ENCODE measurements around the gene UGP2.
"Not testable (repeated sequence)": the region's sequence is repeated elsewhere in the genome, so short reads cannot be mapped to it uniquely, and the experiment has no call there.

Gene UGP2

DNA sequence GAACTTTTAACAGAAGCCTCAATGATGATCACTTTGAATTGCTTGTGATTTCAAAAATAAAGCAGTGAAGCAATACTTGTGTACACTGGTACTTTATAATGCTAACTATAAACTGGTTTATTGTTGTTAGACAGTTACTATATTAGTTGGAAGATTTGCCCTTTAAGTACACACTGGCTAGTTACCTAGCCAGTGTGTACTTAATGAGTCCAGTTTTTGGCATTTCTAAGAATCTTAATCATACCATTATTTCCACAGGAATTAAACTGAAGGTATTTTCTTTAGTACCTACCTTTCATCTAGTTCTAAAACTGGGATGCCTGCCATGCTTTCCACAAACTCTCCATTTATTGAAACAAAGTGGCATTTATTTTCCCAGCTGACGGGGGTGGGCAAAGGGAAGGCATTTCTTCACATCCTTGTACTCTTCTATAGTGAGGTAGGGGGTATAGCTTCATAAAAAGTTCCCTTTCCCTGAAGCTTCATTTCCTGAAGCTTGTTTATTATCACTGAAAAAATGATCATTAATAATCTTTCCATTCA lies 49.9 kb downstream of the UGP2 start:
- no peak for DNase-seq (ENCODE audit: low read depth, low spot score)

DNA sequence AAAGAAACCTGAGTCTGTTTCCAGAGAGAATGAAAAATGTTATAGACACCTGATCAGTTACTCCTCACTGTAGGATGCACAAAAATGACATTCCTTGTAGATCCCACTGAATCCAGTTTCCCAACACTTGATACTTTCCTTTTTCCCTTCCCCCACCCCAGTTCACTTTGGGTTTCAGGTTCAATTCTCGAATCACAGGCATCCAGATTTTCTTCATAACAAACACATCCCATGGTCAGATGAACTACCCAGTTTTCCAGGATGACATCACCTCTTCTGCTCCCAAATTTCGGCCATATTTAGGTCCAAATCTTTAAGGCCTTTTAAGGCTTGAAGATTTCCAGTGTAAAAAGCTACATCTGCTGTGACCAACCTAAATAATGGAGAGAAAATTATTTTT lies 51.5 kb downstream of the UGP2 start:
- no peak for DNase-seq (ENCODE audit: low read depth, low spot score)

DNA sequence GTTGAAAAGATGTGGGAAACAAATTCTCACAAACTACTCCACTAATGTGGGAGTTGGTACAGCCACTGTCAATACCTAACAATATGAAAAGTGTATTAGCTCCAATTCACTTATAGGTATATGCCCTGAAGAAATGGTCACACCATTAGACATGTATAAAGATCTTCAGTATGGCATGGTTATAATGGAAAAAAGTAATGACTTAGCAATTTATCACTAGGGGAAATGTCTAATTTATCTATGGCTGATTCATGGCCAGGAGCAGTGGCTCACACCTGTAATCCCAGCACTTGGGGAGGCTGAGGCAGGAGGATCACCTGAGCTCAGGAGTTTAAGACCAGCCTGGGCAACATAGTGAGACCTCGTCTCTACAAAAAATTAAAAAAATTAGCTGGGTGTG lies 52.5 kb downstream of the UGP2 start:
- no peak for DNase-seq (ENCODE audit: low read depth, low spot score)

DNA sequence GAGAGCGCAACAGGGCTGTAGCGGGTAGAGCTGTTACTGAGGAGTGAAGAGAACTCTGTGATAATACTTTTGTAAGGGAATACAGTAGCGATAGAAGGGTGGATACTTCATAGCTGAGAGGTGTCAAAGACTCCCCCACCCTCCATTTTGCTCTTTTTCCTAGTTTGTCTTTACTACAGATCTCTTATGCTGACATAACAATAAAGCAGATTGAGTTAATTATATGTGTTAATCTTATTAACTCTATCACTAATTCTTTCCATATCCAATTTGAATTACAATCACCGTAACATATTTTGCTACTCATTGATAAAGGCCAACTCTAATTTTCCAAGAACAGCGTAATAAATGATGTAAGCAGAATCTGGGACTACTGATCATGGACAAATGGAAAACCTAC lies 57.1 kb downstream of the UGP2 start:
- no peak for DNase-seq (ENCODE audit: low read depth, low spot score)

DNA sequence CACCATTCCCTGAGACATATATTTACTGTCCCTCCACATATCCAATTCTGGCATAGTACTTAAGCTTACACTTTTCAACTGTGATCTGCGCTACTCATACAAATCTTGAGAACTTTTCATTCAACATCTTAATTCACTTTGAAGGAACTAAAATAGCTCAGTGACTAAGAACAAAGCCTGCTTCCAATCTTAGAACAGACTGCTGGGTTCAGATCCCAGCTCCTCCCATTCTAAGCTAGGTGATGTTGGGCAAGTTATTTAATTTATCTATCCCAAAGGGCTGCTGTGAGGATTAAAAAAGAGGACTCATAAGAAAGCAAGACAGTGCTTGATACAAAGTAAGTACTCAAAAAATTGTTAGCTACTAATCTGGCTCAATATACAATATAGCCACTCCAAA lies 57.9 kb downstream of the UGP2 start:
- DNase-seq (ENCODE audit: low read depth, low spot score) = no peak

DNA sequence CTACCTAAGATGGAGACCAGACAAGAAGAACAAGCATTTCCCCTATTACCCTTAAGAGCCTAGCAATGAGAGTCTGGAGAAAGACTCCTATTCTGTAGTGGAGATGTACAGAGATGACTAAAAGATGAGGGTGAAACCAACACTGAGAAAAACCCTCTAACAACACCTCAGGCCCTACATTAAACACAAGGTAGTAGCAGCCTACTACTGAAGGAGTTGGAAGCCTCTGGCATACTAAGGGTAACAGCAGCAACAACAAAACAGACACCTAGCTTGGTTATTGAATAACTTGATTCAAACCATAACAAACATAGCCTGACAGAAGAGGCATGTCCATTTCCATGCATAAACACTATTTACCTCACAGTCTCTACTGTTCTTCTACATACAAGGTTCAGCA lies 60.5 kb downstream of the UGP2 start:
- DNase-seq (ENCODE audit: low read depth, low spot score) = no peak

DNA sequence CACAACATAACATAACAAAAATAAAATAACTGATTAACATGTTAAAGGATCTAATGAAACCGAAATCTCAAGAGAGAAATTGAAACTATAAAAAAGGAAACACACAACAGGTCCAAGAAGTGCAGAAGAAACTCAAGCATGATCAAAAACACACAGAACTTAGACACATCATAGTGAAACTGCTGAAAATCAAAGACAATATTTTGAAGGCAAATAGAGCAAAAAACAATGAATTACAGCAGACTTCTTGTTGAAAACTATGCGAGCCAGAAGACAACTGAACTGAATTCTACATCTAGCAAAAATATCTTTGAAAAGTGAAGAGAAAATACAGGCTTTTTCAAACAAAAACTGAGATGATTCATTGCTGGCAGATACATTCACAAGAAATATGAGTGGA lies 61.3 kb downstream of the UGP2 start:
- no peak for DNase-seq (ENCODE audit: low read depth, low spot score)

DNA sequence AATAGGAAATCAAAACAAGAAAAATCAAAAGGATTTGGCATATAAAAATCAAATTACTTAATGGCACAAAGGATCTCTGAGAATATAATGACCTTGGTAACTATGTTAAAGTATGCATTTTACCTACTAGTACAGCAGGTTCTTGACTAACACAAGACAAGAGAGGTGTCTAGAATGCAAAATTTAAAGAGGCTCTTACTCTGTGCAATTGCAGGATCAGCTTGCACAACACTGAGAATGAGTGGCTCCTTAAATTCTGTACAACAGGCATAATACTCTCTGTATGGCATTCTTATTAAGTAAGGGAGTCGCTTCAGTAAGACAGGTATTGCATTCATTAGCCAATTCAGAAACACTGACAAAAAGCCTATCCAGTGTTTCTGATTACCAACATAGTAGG lies 72.6 kb downstream of the UGP2 start:
- no peak for DNase-seq (ENCODE audit: low read depth, low spot score)

DNA sequence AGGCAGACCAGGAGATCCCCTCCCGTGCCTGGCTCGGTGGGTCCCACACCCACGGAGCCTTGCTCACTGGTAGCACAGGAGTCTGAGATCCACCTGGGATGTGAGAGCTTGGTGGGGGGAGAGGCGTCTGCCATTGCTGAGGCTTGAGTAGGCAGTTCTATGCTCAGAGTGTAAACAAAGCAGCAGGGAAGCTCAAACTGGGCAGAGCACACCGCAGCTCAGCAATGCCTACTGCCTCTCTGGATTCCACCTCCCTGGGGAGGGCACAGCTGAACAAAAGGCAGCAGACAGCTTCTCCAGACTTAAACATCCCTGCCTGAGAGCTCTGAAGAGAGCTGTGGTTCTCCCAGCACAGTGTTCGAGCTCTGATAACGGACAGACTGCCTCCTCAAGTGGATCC lies 85.1 kb downstream of the UGP2 start:
- no peak for DNase-seq (ENCODE audit: low read depth, low spot score)

DNA sequence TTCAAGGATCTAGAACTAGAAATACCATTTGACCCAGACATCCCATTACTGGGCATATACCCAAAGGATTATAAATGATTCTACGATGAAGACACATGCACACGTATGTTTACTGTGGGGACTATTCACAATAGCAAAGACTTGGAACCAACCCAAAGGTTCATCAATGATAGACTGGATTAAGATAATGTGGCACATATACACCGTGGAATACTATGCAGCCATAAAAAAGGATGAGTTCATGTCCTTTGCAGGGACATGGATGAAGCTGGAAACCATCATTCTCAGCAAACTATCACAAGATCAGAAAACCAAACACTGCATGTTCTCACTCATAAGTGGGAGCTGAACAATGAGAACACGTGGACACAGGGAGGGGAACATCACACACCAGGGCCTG lies 90.4 kb downstream of the UGP2 start:
- not testable (repeated sequence) for DNase-seq (ENCODE audit: low read depth, low spot score)

Data from activated naive CD8-positive, alpha-beta T cell treated with anti-CD3 and anti-CD28 coated beads, Interleukin-2, amount 50 U/mL, for 16 hours (primary cell).